ENCODE results near the gene PRDM16.

PRDM16 gene

GRCh38 chr1:3033040-3033789 is 35.8 kb upstream of the PRDM16 start:
- DNase-seq: no peak

- no peak for DNase-seq
These were observed 35.3 kb upstream of the PRDM16 start for GRCh38 chr1:3033790-3034090.

DNA sequence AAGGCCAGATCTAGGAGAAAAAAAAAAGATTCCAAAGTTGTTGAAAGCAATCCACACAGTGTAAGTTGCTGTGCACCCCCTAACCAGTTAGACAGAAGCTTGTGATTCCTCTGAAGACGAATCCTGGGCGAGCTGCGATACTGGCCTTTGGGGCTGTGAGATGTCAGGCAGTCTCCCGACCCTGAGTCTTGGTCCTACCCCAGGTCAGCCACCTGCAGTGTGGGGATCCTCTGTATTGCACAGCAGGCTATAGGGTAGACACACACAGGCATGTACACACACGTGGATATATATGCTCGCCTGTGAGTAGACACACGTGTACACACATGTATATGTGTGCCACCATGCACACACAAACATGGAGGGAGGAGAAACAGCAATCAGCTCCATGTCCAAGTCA is 34.8 kb upstream of the PRDM16 start:
- no peak for DNase-seq

GRCh38 chr1:3034728-3035562 is 34.1 kb upstream of the PRDM16 start:
- DNase-seq: no peak

DNA sequence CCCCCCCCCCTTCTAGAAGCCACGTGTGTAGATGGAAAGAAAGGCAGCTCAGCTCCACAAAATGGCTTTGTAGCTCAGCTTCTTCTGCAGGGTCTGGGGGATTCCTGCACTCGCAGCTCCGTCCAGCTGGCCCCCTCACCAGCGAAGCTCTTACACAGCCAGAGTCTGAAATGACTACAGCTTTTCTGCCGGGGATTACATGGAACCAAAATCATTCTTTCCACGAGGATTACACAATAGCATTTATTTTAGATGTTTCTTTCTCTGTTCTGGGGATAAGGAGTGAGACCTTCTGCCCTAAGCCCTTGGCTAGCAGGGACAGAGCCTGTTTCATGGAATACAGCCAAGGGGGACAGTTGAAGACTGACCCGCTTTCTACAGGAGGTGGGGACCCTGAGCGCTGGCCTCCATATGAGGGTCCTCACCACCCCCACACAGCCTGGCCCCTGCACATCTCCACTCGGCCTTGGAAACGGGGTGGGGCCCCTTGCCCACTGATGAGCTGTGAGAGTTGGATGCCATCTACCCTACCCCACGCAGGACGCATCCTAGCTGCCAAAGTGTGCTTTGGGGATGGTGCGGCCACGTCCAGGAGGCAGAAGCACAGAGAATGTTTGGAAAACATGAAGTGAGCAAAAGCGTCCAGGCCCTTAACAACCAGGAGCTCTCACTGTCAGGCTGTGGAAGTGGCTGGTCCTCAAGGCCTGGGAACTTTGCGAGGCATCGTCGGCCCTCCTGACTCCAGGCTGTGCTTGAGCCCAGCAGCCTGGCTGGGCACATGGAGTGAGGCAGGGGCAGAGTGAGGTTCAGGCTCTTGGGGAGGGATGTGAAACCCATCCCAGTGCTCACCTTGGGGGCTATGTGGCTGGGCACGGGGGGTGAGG is 33.2 kb upstream of the PRDM16 start:
- no peak for DNase-seq

GRCh38 chr1:3036447-3037280 is 32.3 kb upstream of the PRDM16 start:
- no peak for DNase-seq

DNA sequence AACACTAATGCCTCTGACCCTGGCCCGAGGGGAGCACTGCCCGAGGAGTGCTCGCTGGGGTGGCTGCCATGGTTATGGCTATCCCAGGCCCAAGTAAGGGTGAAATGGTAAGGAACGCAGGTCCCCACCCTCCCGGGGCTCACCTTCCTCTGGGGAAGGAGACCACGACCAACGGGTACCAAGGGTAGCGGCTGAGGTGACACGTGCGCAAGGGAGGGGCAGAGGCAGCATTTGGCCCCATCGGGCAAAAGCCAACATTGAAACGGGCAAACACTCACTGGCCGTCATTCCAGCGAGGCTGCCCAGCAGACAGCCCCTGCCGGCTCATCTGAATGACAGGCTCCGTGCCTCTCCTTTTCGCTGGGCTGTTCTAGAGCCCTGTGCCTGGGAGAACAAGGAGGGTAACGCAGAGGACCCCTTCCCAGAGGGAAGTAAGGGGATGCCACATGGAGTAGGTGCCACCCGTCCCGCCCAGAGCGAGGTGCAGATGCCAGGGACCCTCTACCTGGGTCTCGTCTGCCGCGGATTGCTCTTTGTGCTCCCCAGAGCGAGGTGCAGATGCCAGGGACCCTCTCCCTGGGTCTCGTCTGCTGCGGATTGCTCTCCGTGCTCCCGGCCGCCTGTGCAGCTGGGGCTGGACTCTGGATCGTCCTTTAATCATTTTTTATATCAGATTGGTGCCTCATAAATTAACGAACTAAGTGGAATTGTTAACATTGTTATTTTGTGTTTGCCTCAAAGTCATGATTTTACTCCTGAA is 31.5 kb upstream of the PRDM16 start:
- no peak for DNase-seq

GRCh38 chr1:3038113-3038551 is 30.9 kb upstream of the PRDM16 start:
- DNase-seq: no peak

- no peak for DNase-seq
These were observed 30.3 kb upstream of the PRDM16 start for GRCh38 chr1:3038571-3039181.

GRCh38 chr1:3040004-3040403 is 29.0 kb upstream of the PRDM16 start:
- no peak for DNase-seq

DNA sequence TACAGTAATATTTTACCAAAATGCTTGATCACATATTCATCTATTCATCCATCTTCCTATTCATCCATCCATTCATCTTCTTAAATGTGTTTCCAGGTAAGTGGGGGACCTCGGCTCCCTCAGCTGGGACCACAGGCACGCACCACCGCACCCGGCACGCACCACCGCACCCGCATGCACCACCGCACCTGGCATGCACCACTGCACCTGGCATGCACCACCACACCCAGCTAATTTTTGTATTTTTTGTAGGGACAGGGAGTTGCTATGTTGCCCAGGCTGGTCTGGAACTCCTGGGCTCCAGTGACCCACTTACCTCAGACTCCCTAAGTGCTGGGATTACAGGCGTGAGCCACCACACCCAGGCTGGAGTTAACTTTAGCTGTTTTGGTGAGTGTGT is 26.5 kb upstream of the PRDM16 start:
- no peak for DNase-seq

GRCh38 chr1:3049164-3049563 is 19.8 kb upstream of the PRDM16 start:
- no peak for DNase-seq

- DNase-seq: no peak
These were observed 19.1 kb upstream of the PRDM16 start for GRCh38 chr1:3049905-3050304.

- no peak for DNase-seq
These were observed 18.4 kb upstream of the PRDM16 start for GRCh38 chr1:3050603-3051002.

- DNase-seq: no peak
These were observed 17.4 kb upstream of the PRDM16 start for GRCh38 chr1:3051270-3052268.

DNA sequence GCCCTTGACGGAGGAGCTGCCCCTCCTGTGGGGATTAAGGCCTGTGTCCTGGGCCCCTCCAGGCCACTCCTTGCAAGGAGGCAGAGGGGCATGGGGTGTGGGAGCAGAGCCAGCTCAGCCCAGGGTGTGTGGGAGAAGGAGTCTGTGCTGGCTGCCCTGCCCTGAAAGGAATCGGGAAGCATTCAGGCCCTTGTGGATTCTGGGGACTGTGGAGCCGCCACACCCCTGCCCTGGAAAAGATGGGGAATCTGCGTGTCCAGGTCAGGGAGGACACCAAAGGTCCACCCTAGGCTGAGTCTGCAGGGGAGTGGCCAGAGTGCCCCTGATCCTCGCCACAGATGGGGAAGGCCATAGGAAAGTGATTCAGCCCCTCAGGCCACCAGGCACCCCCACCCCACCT is 16.5 kb upstream of the PRDM16 start:
- DNase-seq: no peak

GRCh38 chr1:3053366-3053980 is 15.5 kb upstream of the PRDM16 start:
- no peak for DNase-seq

GRCh38 chr1:3053986-3054385 is 15.0 kb upstream of the PRDM16 start:
- no peak for DNase-seq

GRCh38 chr1:3054474-3054873 is 14.5 kb upstream of the PRDM16 start:
- no peak for DNase-seq

DNA sequence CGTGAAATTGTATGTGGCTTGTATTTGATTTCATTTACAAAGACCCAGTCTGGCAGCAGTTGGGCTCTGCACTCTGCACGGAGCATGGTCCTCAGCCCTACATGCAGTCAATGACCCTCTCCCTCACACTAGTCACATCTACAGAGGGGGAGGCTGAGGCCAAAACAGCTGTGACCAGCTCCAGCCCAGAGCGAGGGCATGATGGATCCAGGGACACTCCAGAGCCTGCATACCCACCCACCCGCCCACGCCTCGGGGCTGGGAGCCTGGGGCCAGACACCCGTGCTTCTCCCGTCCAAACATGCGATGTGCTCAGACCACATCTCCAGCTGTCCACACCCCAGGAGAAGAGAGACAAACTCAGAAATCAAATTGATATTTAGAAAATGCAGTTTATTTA is 14.0 kb upstream of the PRDM16 start:
- no peak for DNase-seq

Measured in GOT3 (cell line).